Common myeloid progenitor, CD34-positive (primary cell): Measurements from ENCODE around the gene JAKMIP2.
"Not testable (repeated sequence)": the region's sequence is repeated elsewhere in the genome, so short reads cannot be mapped to it uniquely, and the experiment has no call there.

ENCODE experiments used
- CTCF ChIA-PET: fragments of 350-600 bp; sonication (Branson Sonifier 250); formaldehyde crosslinking; loops from one replicate; lab custom pipeline; 2021; ENCODE audit warnings: antibody characterized with exemption; lab: Charles Lee
- POLR2A ChIA-PET: fragments of 350-600 bp; sonication (Branson Sonifier 250); formaldehyde crosslinking; loops from one replicate; lab custom pipeline; 2021; ENCODE audit warnings: antibody characterized with exemption; lab: Charles Lee
- DNase-seq, 3 donors: peaks; one replicate each; pipeline versions ENCODE4 v3.0.0 to v3.0.0-alpha.2; 2013
- H3K27ac ChIP-seq, 2 experiments: 1 replicate in 1 of 2; 2 replicates in 1 of 2; pipeline ENCODE4 v1.7.0; 2013; ENCODE audit warnings: inconsistent platforms in 2 of 2, low read length in 2 of 2, mild to moderate bottlenecking in 2 of 2, low read depth in 1 of 2, moderate library complexity in 1 of 2; ENCODE audit not compliant: severe bottlenecking in 2 of 2, insufficient read depth in 1 of 2, poor library complexity in 1 of 2
- H3K27me3 ChIP-seq, 5 experiments: replicated peaks in 2 of 5; 1 replicate in 3 of 5; 2 replicates in 2 of 5; pipeline versions ENCODE4 v1.6.1 to v1.7.0; 2013; ENCODE audit warnings: low read length in 4 of 5, mild to moderate bottlenecking in 2 of 5, moderate library complexity in 2 of 5, inconsistent platforms in 1 of 5; ENCODE audit not compliant: insufficient read depth in 5 of 5, control insufficient read depth in 4 of 5
- H3K36me3 ChIP-seq, 4 experiments: 1 replicate in 2 of 4; 2 replicates in 2 of 4; pipeline versions ENCODE4 v1.6.1 to v1.7.0; 2013; ENCODE audit warnings: low read length in 3 of 4, control low read depth in 1 of 4, mild to moderate bottlenecking in 1 of 4; ENCODE audit not compliant: control insufficient read depth in 4 of 4, insufficient read depth in 4 of 4
- H3K4me1 ChIP-seq, 4 experiments: 1 replicate in 3 of 4; 2 replicates in 1 of 4; pipeline versions ENCODE4 v1.6.1 to v1.7.1; 2013; ENCODE audit warnings: low read length in 3 of 4, mild to moderate bottlenecking in 3 of 4, control low read depth in 1 of 4, inconsistent platforms in 1 of 4, moderate library complexity in 1 of 4; ENCODE audit not compliant: control insufficient read depth in 4 of 4, insufficient read depth in 4 of 4; ENCODE audit errors: control extremely low read depth in 1 of 4
- H3K4me3 ChIP-seq, 7 experiments: 1 replicate in 4 of 7; 2 replicates in 3 of 7; pipeline versions ENCODE4 v1.5.1 to v1.7.0; 2013; ENCODE audit warnings: mild to moderate bottlenecking in 7 of 7, low read length in 6 of 7, moderate library complexity in 6 of 7, inconsistent platforms in 2 of 7, low read depth in 2 of 7, control low read depth in 1 of 7; ENCODE audit not compliant: insufficient read depth in 4 of 7, control insufficient read depth in 1 of 7; ENCODE audit errors: extremely low read depth in 1 of 7
- H3K9me3 ChIP-seq, 5 experiments: 1 replicate in 4 of 5; 2 replicates in 1 of 5; pipeline versions ENCODE4 v1.6.1 to v1.7.1; 2013; ENCODE audit warnings: low read length in 4 of 5, mild to moderate bottlenecking in 2 of 5, inconsistent platforms in 1 of 5, low read depth in 1 of 5, moderate library complexity in 1 of 5; ENCODE audit not compliant: control insufficient read depth in 4 of 5, insufficient read depth in 2 of 5; ENCODE audit errors: control extremely low read depth in 1 of 5
- WGBS: methylation state at CpG from one replicate; pipeline ENCODE4 v1.1.5; 2013; ENCODE audit not compliant: insufficient coverage; 5-methylcytosine and 5-hydroxymethylcytosine counted together

JAKMIP2 gene

DNA sequence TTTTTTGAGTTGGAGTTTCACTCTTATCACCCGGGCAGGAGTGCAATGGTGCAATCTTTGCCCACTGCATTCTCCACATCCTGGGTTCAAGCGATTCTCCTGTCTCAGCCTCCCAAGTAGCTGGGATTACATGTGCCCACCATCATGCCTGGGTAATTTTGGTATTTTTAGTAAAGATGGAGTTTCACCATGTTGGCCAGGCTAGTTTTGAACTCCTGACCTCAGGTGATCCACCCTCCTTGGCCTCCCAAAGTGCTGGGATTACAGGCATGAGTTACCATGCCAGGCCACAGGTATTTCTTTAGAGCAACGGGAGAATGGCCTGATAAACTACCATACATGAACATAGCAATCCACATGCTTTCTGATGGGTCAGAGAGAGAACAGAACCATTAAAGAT is 39.7 kb upstream of the JAKMIP2 start:
- H3K4me3 ChIP-seq, POLR2A ChIA-PET: not testable (repeated sequence)
- CTCF ChIA-PET, result interaction anchor here (0.6 to 8.5 kb wide), 23 partner anchors 10 to 228 kb away, joined by 3 to 183 read pairs (median 4); no protein-coding TSS in a partner anchor

DNA sequence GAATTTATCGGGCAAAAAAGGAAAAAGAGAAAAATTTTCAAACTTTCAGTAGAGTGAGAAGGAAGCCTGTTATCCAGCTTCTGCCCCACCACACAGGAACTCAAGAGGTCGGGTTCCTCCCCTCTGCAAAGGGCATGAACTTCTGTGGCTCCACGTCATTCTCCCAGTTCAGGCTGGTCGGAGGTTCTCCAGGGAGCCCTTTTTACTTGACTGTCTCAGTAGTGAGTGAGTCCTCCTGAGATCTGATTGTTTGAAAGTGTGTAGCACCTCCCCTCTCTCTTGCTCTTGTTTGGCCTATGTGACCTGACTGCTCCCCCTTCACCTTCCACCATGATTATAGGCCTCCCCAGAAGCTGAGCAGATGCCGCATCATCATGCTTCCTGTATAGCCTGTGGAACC is 39.2 kb upstream of the JAKMIP2 start:
- H3K36me3 ChIP-seq, result no peaks in the 10 kb centered on the region
- peak in 1 of 3 donors; percentile 26 for DNase-seq
- H3K9me3 ChIP-seq, result no peaks in the 10 kb centered on the region
- CTCF ChIA-PET, result interaction anchor here (0.8 to 8.5 kb wide), 9 partner anchors 9 to 203 kb away, joined by 3 to 183 read pairs (median 7); no protein-coding TSS in a partner anchor
- no peak overlapping the region for H3K4me3 ChIP-seq
- no peaks in the 10 kb centered on the region for H3K27me3 ChIP-seq
- H3K27ac ChIP-seq, result no peak overlapping the region
- POLR2A ChIA-PET, result no interaction called here
- WGBS, result 77% methylated on average over 3 of the region's 5 CpGs
- H3K4me1 ChIP-seq, result peaks cover 0 to 5% (median 2%) of the 10 kb centered on the region in 4 experiments

More for the DNA sequence above, 39.7 kb upstream of the JAKMIP2 start:
- H3K36me3 ChIP-seq, H3K27ac ChIP-seq, H3K27me3 ChIP-seq, H3K4me1 ChIP-seq, H3K9me3 ChIP-seq, DNase-seq: not testable (repeated sequence)
- 100% methylated on average over 1 of the region's 3 CpGs for WGBS

DNA sequence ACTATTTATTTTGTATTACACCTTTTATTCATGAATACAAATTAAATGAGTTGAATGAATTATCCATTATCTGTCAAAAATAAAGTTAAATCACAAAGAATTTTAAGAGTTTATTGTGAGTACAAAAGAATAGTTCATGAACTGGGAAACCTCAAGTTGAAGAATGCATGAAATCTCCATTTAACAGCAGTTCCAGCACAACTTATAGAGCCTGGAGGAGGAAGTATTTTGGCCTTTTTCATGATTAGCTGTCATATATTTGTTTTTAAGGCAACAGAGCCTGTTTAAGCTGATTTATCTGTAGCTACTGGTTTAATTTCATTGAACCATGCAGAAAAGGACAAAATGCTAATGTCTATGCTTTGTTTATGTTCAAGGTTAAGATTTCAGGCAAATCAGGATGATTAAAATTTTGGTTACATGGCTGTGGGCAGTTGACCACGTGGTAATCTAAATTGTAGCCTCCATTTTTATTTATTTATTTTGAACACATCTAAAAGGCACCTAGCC is 36.8 kb upstream of the JAKMIP2 start:
- Histone ChIP-seq H3K4me1 (peaks cover 0 to 5% (median 2%) of the 10 kb centered on the region in 4 experiments), H3K9me3 (peaks cover 0 to 4% (median 0%) of the 10 kb centered on the region in 5 experiments), H3K36me3 (no peaks in the 10 kb centered on the region), H3K4me3 (no peak overlapping the region), H3K27me3 (no peaks in the 10 kb centered on the region), H3K27ac (no peak overlapping the region)
- ChIA-PET POLR2A (no interaction called here), CTCF (interaction anchor here (1.4 to 2.9 kb wide), 4 partner anchors 16 to 191 kb away, joined by 3 to 18 read pairs (median 5); no protein-coding TSS in a partner anchor)
- peak in 1 of 3 donors; percentile 12 for DNase-seq
- 80% methylated on average over 1 of the region's 1 CpG for WGBS

DNA sequence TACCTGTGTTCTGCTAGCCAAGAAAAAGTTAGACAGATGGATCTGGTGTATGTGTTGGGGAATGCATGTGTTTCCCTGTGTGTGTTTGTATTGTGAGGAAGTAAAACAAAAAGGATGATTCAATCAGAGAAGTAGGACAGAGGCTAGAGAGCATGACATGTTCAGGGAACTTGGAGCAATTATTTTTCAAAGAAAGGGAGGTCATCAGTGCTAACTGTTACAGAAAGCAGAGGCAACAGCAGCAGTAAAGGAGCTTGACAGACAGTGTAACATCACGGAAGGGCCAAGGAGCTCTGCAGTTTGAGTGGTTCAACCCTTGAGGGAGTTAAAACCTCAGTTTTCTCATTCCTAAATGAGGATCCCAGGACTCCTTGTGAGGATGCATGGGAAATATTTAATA is 35.8 kb upstream of the JAKMIP2 start:
- ChIA-PET CTCF (interaction anchor here (1.6 to 2.9 kb wide), 2 partner anchors 15 to 190 kb away, joined by 5 to 18 read pairs; no protein-coding TSS in a partner anchor), POLR2A (no interaction called here)
- Histone ChIP-seq H3K36me3 (no peaks in the 10 kb centered on the region), H3K27me3 (no peaks in the 10 kb centered on the region), H3K4me1 (peaks cover 0 to 5% (median 2%) of the 10 kb centered on the region in 4 experiments), H3K4me3 (no peak overlapping the region), H3K27ac (no peak overlapping the region), H3K9me3 (peaks cover 0 to 4% (median 0%) of the 10 kb centered on the region in 5 experiments)
- WGBS, result 92% methylated on average over 1 of the region's 1 CpG
- no peak for DNase-seq

DNA sequence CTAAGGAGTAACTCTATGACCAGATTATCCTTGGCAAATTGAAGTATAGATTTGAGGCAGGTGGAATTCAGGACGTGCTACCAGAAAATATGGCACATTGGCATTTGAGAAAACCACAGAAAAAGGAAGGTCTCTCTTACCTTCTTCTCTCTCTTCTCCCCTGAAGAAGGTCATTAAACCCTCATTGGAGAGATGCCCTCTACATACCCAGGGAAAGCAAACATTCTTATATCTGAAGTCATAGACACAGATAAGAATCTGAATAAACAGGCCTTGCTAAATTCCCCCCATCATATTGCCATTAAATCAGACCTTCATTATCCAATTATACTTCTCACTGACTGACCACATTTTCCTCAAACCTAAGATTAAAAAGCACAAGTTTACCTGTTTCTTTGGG is 31.2 kb upstream of the JAKMIP2 start:
- DNase-seq, result no peak
- Histone ChIP-seq H3K27me3 (no peaks in the 10 kb centered on the region), H3K27ac (no peak overlapping the region), H3K9me3 (peaks cover 0 to 4% (median 0%) of the 10 kb centered on the region in 5 experiments), H3K36me3 (no peaks in the 10 kb centered on the region), H3K4me3 (no peak overlapping the region), H3K4me1 (no peaks in the 10 kb centered on the region)
- ChIA-PET POLR2A (no interaction called here), CTCF (no interaction called here)
- 100% methylated on average over 1 of the region's 1 CpG for WGBS

DNA sequence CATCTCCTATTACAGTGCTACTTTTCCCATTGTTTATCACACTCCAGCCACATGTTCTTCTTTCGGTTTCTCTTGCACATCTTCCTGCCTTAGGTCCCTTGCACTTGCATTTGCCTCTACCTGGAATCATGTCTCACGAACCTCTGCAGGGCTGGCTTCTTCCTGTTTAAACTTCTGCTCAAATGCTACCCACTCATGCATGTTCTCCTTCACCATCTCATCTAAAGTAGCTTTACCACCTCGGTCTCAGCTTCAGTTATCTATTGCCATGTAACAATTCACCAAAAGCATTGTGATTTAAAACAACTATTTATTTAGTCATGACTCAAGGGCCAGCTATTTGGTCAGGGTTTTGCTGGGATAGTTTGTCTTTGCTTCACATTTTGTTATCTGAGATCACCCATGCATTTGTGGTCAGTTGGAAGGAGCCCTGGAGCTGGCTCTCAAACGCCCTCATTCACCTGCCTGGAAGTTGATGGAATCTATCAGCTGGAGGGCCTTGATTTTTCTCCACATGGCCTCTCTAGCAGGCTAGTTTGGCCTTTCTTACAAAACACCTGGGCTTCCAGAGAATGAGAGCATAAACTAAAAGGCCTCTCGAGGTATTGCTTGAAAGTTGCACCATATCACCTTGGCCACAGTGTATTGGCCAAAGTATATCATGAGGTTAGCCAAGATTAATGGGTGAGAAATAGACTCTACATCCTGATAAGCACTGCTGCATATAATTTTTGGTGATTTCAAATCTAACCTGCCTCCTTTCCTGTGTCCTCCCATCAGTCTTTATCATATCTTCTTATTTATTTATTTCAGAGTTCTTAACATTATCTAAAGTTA is 27.5 kb upstream of the JAKMIP2 start:
- H3K9me3 ChIP-seq, result no peaks in the 10 kb centered on the region
- H3K27me3 ChIP-seq, result no peaks in the 10 kb centered on the region
- no peaks in the 10 kb centered on the region for H3K36me3 ChIP-seq
- no peak overlapping the region for H3K4me3 ChIP-seq
- no peak overlapping the region for H3K27ac ChIP-seq
- 68% methylated on average over 4 of the region's 5 CpGs for WGBS
- H3K4me1 ChIP-seq, result peaks cover 0 to 8% (median 5%) of the 10 kb centered on the region in 4 experiments
- ChIA-PET POLR2A (interaction anchor here (0.6 kb wide), 1 partner anchor 21 kb away, joined by 3 read pairs; no protein-coding TSS in a partner anchor), CTCF (interaction anchor here (2.3 kb wide), 1 partner anchor 13 kb away, joined by 9 read pairs; no protein-coding TSS in a partner anchor)
- DNase-seq, result no peak
